IMR-90 (cell line): ENCODE data around the gene PLVAP. TPM values are rescaled to one million over a fixed set of nuclear protein-coding genes. Genes with fewer than 3 reads are reported as not detected.

Source experiments
- ATAC-seq: fragments of 200-7000 bp; cut with Tn5 transposase; 2 replicates; pipeline ENCODE4 v1.9.1; 2020; ENCODE audit warnings: low read depth, mild to moderate bottlenecking, moderate library complexity
- BruUV-seq: library from RNA; stranded (reverse); fragments of 400-500 nt; replicated peaks from 2 replicates; lab custom pipeline; 2021; lab: Mats Ljungman, UMichigan
- CTCF ChIA-PET: fragments of 300-600 bp; formaldehyde crosslinking; extraction: SDS; loops from one replicate; lab custom pipeline; 2021; ENCODE audit warnings: antibody characterized with exemption; lab: Yijun Ruan, JAX
- POLR2A ChIA-PET: fragments of 300-600 bp; sonication (Branson Sonifier 250); formaldehyde crosslinking; loops from one replicate; lab custom pipeline; 2022; ENCODE audit warnings: antibody characterized with exemption; ENCODE audit not compliant: unreplicated experiment; lab: Charles Lee
- DNase-seq: peaks from one replicate; pipeline ENCODE4 v3.0.0; 2013
- H2AFZ ChIP-seq: replicated peaks from 2 replicates; pipeline ENCODE3; 2013; ENCODE audit warnings: low read length, mild to moderate bottlenecking; ENCODE audit not compliant: poor library complexity
- H2AK5ac ChIP-seq: 2 replicates; pipeline ENCODE4 v1.6.1; 2013; ENCODE audit warnings: low read depth, low read length, inconsistent platforms
- H2AK9ac ChIP-seq: replicated peaks from 2 replicates; pipeline ENCODE3; 2013; ENCODE audit warnings: mild to moderate bottlenecking, low read depth, low read length, moderate library complexity; ENCODE audit not compliant: poor library complexity
- H2BK120ac ChIP-seq: 2 replicates; pipeline ENCODE4 v1.6.1; 2013; ENCODE audit warnings: low read depth, low read length, inconsistent platforms
- H2BK15ac ChIP-seq: 3 replicates; pipeline ENCODE4 v1.6.1; 2013; ENCODE audit warnings: low read depth, low read length, inconsistent platforms
- H2BK20ac ChIP-seq: 2 replicates; pipeline ENCODE4 v1.6.1; 2013; ENCODE audit warnings: low read depth, mild to moderate bottlenecking, inconsistent platforms, low read length, moderate library complexity
- H2BK5ac ChIP-seq: 2 replicates; pipeline ENCODE4 v1.6.1; 2013; ENCODE audit warnings: mild to moderate bottlenecking, low read depth, low read length, inconsistent platforms; ENCODE audit not compliant: poor library complexity, severe bottlenecking
- H3K14ac ChIP-seq: replicated peaks from 2 replicates; pipeline ENCODE4 v1.6.1; 2013; ENCODE audit warnings: low read depth, low read length, inconsistent platforms
- H3K18ac ChIP-seq: 2 replicates; pipeline ENCODE4 v1.6.1; 2013; ENCODE audit warnings: low read depth, low read length, control low read depth
- H3K23ac ChIP-seq: 2 replicates; pipeline ENCODE4 v1.6.1; 2013; ENCODE audit warnings: low read depth, low read length, inconsistent platforms
- H3K27ac ChIP-seq: 2 replicates; pipeline ENCODE4 v1.5.1; 2013; ENCODE audit warnings: mild to moderate bottlenecking, control low read depth, low read length; ENCODE audit not compliant: insufficient read depth
- H3K27me3 ChIP-seq: 2 replicates; pipeline ENCODE4 v1.6.1; 2013; ENCODE audit warnings: low read length; ENCODE audit not compliant: control insufficient read depth, insufficient read depth
- H3K36me3 ChIP-seq: 2 replicates; pipeline ENCODE4 v1.6.1; 2013; ENCODE audit warnings: low read length, mixed read lengths; ENCODE audit not compliant: control insufficient read depth, insufficient read depth
- H3K4ac ChIP-seq: 2 replicates; pipeline ENCODE4 v1.6.1; 2013; ENCODE audit warnings: low read depth, low read length, inconsistent platforms
- H3K4me1 ChIP-seq: 2 replicates; pipeline ENCODE4 v1.6.1; 2013; ENCODE audit warnings: low read length, mixed read lengths; ENCODE audit not compliant: control insufficient read depth, insufficient read depth
- H3K4me2 ChIP-seq: 2 replicates; pipeline ENCODE4 v1.6.1; 2013; ENCODE audit warnings: low read depth, mild to moderate bottlenecking, control low read depth, low read length, moderate library complexity
- H3K4me3 ChIP-seq: 2 replicates; pipeline ENCODE4 v1.5.1; 2013; ENCODE audit warnings: low read depth, mild to moderate bottlenecking, control low read depth, low read length, moderate library complexity; ENCODE audit not compliant: insufficient read depth
- H3K56ac ChIP-seq: 2 replicates; pipeline ENCODE4 v1.6.1; 2013; ENCODE audit warnings: low read length, inconsistent platforms; ENCODE audit not compliant: insufficient read depth; ENCODE audit errors: extremely low read depth
- H3K79me1 ChIP-seq, 2 experiments: 2 replicates each; pipeline ENCODE4 v1.6.1; 2013; ENCODE audit warnings: low read length in 2 of 2, inconsistent platforms in 1 of 2, low read depth in 1 of 2
- H3K9ac ChIP-seq: 2 replicates; pipeline ENCODE4 v1.6.1; 2013; ENCODE audit warnings: low read depth, low read length, control low read depth
- H3K9me1 ChIP-seq: 2 replicates; pipeline ENCODE4 v1.6.1; 2013; ENCODE audit warnings: low read length, inconsistent platforms; ENCODE audit not compliant: insufficient read depth
- H3K9me3 ChIP-seq: 2 replicates; pipeline ENCODE4 v1.6.1; 2013; ENCODE audit warnings: low read length; ENCODE audit not compliant: control insufficient read depth, insufficient read depth
- H4K20me1 ChIP-seq: 2 replicates; pipeline ENCODE4 v1.6.1; 2013; ENCODE audit warnings: low read length, inconsistent platforms; ENCODE audit not compliant: insufficient read depth
- H4K5ac ChIP-seq: 2 replicates; pipeline ENCODE4 v1.6.1; 2013; ENCODE audit warnings: mild to moderate bottlenecking, low read depth, low read length, control low read depth
- H4K8ac ChIP-seq, 2 experiments: 2 replicates each; pipeline ENCODE4 v1.6.1; 2013; ENCODE audit warnings: low read depth in 2 of 2, low read length in 2 of 2, control low read depth in 1 of 2, inconsistent platforms in 1 of 2
- H4K91ac ChIP-seq: 2 replicates; pipeline ENCODE4 v1.6.1; 2013; ENCODE audit warnings: low read depth, low read length, inconsistent platforms; ENCODE audit not compliant: insufficient read depth
- CEBPB ChIP-seq: IDR thresholded peaks from 2 replicates; pipeline ENCODE4 v1.6.1; 2012; ENCODE audit warnings: low read depth, low read length, improper control_type of control experiment
- CHD1 ChIP-seq: IDR thresholded peaks from 2 replicates; pipeline ENCODE4 v1.6.1; 2012; ENCODE audit warnings: low read depth, low read length, improper control_type of control experiment
- CTCF ChIP-seq: conservative IDR thresholded peaks from 2 replicates; pipeline ENCODE4 v1.5.1; 2012; ENCODE audit warnings: mild to moderate bottlenecking, low read depth, low read length, improper control_type of control experiment
- FOS ChIP-seq: fragments of 150-350 bp; IDR thresholded peaks from 2 replicates; pipeline ENCODE4 v1.6.1; 2016; ENCODE audit warnings: low read depth, low read length
- MAFK ChIP-seq: IDR thresholded peaks from 2 replicates; pipeline ENCODE4 v1.6.1; 2012; ENCODE audit warnings: low read depth, low read length, improper control_type of control experiment
- MAZ ChIP-seq: IDR thresholded peaks from 2 replicates; pipeline ENCODE4 v1.6.1; 2012; ENCODE audit warnings: low read depth, mild to moderate bottlenecking, low read length, improper control_type of control experiment, moderate library complexity, borderline replicate concordance
- NFE2L2 ChIP-seq: fragments of 150-350 bp; IDR thresholded peaks from 2 replicates; pipeline ENCODE4 v1.6.1; 2016; ENCODE audit warnings: low read depth, mild to moderate bottlenecking, low read length
- POLR2A ChIP-seq: IDR thresholded peaks from 2 replicates; pipeline ENCODE4 v1.6.1; 2012; ENCODE audit warnings: mild to moderate bottlenecking, low read depth, low read length
- RAD21 ChIP-seq: IDR thresholded peaks from 2 replicates; pipeline ENCODE4 v1.6.1; 2012; ENCODE audit warnings: low read length, improper control_type of control experiment
- RCOR1 ChIP-seq: IDR thresholded peaks from 2 replicates; pipeline ENCODE4 v1.6.1; 2012; ENCODE audit warnings: mild to moderate bottlenecking, low read length, improper control_type of control experiment; ENCODE audit not compliant: insufficient replicate concordance
- RFX5 ChIP-seq: IDR thresholded peaks from 2 replicates; pipeline ENCODE4 v1.8.0; 2012; ENCODE audit warnings: low read depth, mild to moderate bottlenecking, low read length, moderate library complexity
- SMC3 ChIP-seq: fragments of 150-350 bp; IDR thresholded peaks from 2 replicates; pipeline ENCODE4 v1.6.1; 2016; ENCODE audit warnings: low read depth, mild to moderate bottlenecking, antibody characterized with exemption, low read length, moderate library complexity
- USF2 ChIP-seq: fragments of 150-350 bp; IDR thresholded peaks from 2 replicates; pipeline ENCODE4 v1.6.1; 2017; ENCODE audit warnings: mild to moderate bottlenecking, antibody characterized with exemption, low read length, low read depth
- WGBS, 2 experiments: methylation state at CpG; one replicate each; pipeline versions ENCODE4 v1.1.5 to v1.1.7; 2013; ENCODE audit warnings: missing lambda C conversion rate in 2 of 2; ENCODE audit not compliant: insufficient read length in 1 of 2; ENCODE audit errors: extremely low coverage in 2 of 2; 5-methylcytosine and 5-hydroxymethylcytosine counted together
- dilution Hi-C: fragments of 300-500 bp; cut with HindIII; formaldehyde crosslinking; loops from one replicate; pipeline ENCODE4 v1.14.3; 2018; ENCODE audit warnings: low sequenced_read_pairs; ENCODE audit not compliant: unreplicated experiment
- in situ Hi-C: fragments of 300-500 bp; cut with MboI; formaldehyde crosslinking; loops from 3 replicates; pipeline ENCODE4 v1.14.3; 2019; ENCODE audit warnings: low sequenced_read_pairs, inconsistent platforms, mixed read lengths
- intact Hi-C: fragments of 100-400 bp; cut with micrococcal nuclease; formaldehyde crosslinking; loops from 2 replicates; pipeline ENCODE4 v1.10.0; 2022
- polyA plus RNA-seq, 3 experiments: library from polyadenylated mRNA; depleted of rRNA; stranded (reverse); fragments of >200 nt; gene quantifications; 2 replicates each; pipeline ENCODE4 v1.2.3, GENCODE V29; 2012; ENCODE audit warnings: low replicate concordance in 1 of 3
- total RNA-seq: library from RNA; depleted of rRNA; stranded (reverse); fragments of >200 nt; gene quantifications from 2 replicates; pipeline ENCODE4 v1.2.3, GENCODE V29; 2012
- TF ChIP-seq, protein P1 (sequence below): fragments of 150-350 bp; IDR thresholded peaks from 2 replicates; pipeline ENCODE4 v1.6.1; 2016; ENCODE audit warnings: low read depth, mild to moderate bottlenecking, low read length, moderate library complexity, borderline replicate concordance

PLVAP gene
- total and polyA plus RNA-seq, 2 of the 4 experiments (the other 2 are of a cell fraction), result not detected

DNA sequence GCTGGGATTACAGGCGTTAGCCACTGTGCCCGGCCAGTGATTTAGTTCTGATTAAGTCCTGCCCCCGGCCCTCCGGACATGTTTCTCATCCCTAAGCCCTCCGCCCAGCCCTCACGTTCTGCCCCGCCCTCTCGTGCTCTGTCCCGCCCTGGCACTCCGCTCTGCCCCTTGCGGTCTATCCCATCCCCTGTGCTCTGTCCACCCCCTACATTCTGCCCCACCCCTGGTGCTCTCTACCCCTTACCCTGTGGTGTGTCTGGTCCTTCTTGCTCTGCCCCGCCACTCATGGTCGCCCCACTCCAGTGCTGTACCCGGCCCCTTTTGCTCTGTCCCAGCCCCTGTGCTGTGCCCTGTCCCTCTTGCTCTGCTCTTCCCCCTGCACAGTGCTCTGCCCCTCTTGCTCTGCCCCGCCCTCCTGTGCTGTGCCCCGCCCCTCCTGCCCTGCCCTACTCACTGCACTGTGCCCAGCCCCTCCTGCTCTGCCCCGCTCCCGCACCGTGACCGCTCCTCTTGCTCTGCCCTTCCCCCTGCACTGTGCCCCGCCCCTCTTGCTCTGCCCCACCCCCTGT lies 36.8 kb downstream of the PLVAP start:
- intact Hi-C loops, result no loop called here
- Histone ChIP-seq H2AK9ac (no peak overlapping the region), H2BK15ac (no peak overlapping the region), H3K4me2 (no peak overlapping the region), H3K9ac (no peak overlapping the region), H4K5ac (no peak overlapping the region), H3K9me1 (no peaks in the 10 kb centered on the region), H3K27me3 (no peaks in the 10 kb centered on the region), H3K56ac (no peak overlapping the region), H3K36me3 (peaks cover 5% of the 10 kb centered on the region; the same call in 1 of the 2 replicates), H2BK20ac (no peak overlapping the region), H3K18ac (no peak overlapping the region), H3K4me3 (no peak overlapping the region), H3K9me3 (no peaks in the 10 kb centered on the region), H2BK5ac (no peak overlapping the region), H2AFZ (no peak overlapping the region), H4K91ac (no peak overlapping the region), H2BK120ac (no peak overlapping the region), H4K8ac (no peak overlapping the region), H2AK5ac (no peak overlapping the region), H3K79me1 (peaks cover 7 to 18% of the 10 kb centered on the region in 2 experiments; a peak in 3 of 4 replicates), H3K4me1 (peaks cover 4% of the 10 kb centered on the region), H3K27ac (no peak overlapping the region), H3K14ac (no peak overlapping the region), H3K23ac (no peak overlapping the region), H4K20me1 (no peaks in the 10 kb centered on the region), H3K4ac (no peak overlapping the region)
- BruUV-seq, result no TSS peak
- dilution Hi-C loops, result no loop called here
- TF ChIP-seq CTCF (no peak), USF2 (no peak), CHD1 (no peak), FOS (no peak), CEBPB (no peak), SMC3 (no peak), RCOR1 (no peak), RFX5 (no peak), MAFK (no peak), NFE2L2 (no peak), MAZ (no peak), POLR2A (no peak), RAD21 (no peak)
- TF ChIP-seq, protein P1, sequence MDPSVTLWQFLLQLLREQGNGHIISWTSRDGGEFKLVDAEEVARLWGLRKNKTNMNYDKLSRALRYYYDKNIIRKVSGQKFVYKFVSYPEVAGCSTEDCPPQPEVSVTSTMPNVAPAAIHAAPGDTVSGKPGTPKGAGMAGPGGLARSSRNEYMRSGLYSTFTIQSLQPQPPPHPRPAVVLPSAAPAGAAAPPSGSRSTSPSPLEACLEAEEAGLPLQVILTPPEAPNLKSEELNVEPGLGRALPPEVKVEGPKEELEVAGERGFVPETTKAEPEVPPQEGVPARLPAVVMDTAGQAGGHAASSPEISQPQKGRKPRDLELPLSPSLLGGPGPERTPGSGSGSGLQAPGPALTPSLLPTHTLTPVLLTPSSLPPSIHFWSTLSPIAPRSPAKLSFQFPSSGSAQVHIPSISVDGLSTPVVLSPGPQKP, result no peak
- WGBS, 2 experiments, result 79% methylated on average over 7 of the region's 21 CpGs; no CpG with 5 or more reads in 1 of the 2 experiments
- ChIA-PET POLR2A (no interaction called here), CTCF (no interaction called here)
- DNase-seq (no peak), ATAC-seq (no peak)
- in situ Hi-C loops, result no loop called here
